Measurements from ENCODE around the gene CEBPG.

DNA sequence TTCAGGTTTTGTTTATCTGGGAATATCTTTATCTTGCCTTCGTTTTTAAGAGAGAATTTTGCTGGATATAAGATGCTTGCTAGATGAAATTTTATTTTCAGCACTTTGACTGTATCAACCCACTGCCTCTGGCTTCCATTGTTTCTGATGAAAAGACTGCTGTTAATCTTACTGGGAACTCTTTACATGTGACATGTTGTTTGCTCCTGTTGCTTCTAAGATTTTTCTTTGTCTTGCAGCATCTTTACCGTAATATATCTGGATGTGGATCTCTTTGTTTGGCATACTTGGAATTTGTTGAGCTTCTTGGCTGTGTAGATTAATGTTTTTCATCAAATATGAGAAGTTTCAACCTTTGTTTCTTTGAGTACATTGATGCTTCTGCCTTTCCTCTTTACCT lies 18.0 kb upstream of the CEBPG start:
- TF ChIP-seq, protein P1, sequence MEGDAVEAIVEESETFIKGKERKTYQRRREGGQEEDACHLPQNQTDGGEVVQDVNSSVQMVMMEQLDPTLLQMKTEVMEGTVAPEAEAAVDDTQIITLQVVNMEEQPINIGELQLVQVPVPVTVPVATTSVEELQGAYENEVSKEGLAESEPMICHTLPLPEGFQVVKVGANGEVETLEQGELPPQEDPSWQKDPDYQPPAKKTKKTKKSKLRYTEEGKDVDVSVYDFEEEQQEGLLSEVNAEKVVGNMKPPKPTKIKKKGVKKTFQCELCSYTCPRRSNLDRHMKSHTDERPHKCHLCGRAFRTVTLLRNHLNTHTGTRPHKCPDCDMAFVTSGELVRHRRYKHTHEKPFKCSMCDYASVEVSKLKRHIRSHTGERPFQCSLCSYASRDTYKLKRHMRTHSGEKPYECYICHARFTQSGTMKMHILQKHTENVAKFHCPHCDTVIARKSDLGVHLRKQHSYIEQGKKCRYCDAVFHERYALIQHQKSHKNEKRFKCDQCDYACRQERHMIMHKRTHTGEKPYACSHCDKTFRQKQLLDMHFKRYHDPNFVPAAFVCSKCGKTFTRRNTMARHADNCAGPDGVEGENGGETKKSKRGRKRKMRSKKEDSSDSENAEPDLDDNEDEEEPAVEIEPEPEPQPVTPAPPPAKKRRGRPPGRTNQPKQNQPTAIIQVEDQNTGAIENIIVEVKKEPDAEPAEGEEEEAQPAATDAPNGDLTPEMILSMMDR (IDR thresholded peaks at IDR 0.05) = no peak
- no peak for TF ChIP-seq EZH2 (IDR thresholded peaks at IDR 0.05)
- no peak for TF ChIP-seq EZH2phosphoT487 (IDR thresholded peaks at IDR 0.05)
